Pancreas (tissue), 10 donors: ENCODE results near the gene TAF7. TPM values are rescaled to one million over a fixed set of nuclear protein-coding genes. Genes with fewer than 3 reads are reported as not detected.

Source experiments
- ATAC-seq, 4 donors: fragments of 200-7000 bp; cut with Tn5 transposase; one replicate each; pipeline versions ENCODE4 v1.8.0 to v1.9.1; 2020; ENCODE audit warnings: mild to moderate bottlenecking in 4 of 4, moderate library complexity in 4 of 4
- DNase-seq, 6 donors: peaks; one replicate each; pipeline ENCODE4 v3.0.0-alpha.2; 2020
- FAIRE-seq: peaks from 2 replicates; lab custom pipeline; 2012; peaks lifted over from hg19 to GRCh38; lab: Jason Lieb, UNC
- H3K27ac ChIP-seq, 4 donors: fragments of 200-600 bp; sonication (generic); 1 replicate in 3 of 4; 2 replicates in 1 of 4; pipeline versions ENCODE4 v1.5.0 to v1.8.0; 2020
- H3K27me3 ChIP-seq, 4 donors: fragments of 200-600 bp; one replicate each; pipeline ENCODE4 v1.8.0; 2021
- H3K36me3 ChIP-seq, 3 donors: fragments of 200-600 bp; sonication (generic) in 1 of 3; one replicate each; pipeline versions ENCODE4 v1.5.0 to v1.8.0; 2020 to 2021
- H3K4me1 ChIP-seq, 3 donors: fragments of 200-600 bp; one replicate each; pipeline ENCODE4 v1.8.0; 2021
- H3K4me3 ChIP-seq, 4 donors: fragments of 200-600 bp; sonication (generic) in 2 of 4; one replicate each; pipeline versions ENCODE4 v1.5.0 to v1.8.0; 2020 to 2021
- H3K9me3 ChIP-seq, 4 donors: fragments of 200-600 bp; one replicate each; pipeline ENCODE4 v1.8.0; 2021
- CTCF ChIP-seq, 4 donors: fragments of 200-600 bp; sonication (generic) in 3 of 4; IDR thresholded peaks; one replicate each; pipeline versions ENCODE4 v1.5.0 to v1.8.0; 2021; ENCODE audit warnings: antibody characterized with exemption in 4 of 4
- WGBS, 2 donors: extraction: QIAGEN DNeasy Blood & Tissue Kit; methylation state at CpG; one replicate each; pipeline ENCODE4 v1.1.7; 2013; 5-methylcytosine and 5-hydroxymethylcytosine counted together
- intact Hi-C, 3 donors: fragments of 100-400 bp; cut with DNase I; formaldehyde crosslinking; loops; one replicate each; pipeline versions ENCODE4 v1.11.1 to v1.14.2; 2022
- polyA plus RNA-seq, 2 donors: library from polyadenylated mRNA; stranded (reverse); fragments of 200-250 nt; gene quantifications; one replicate each; pipeline ENCODE4 v1.2.3, GENCODE V29; 2013
- total RNA-seq, 6 donors: library from RNA; stranded (reverse); fragmentation: NEBNext Ultra II Directional in 4 of 6; extraction: Animal tissue kit (Norgen Biotek cat#: 25700) in 4 of 6; gene quantifications; one replicate each; pipeline versions ENCODE4 v1.2.1 to v1.2.4, GENCODE V29; 2021 to 2023
- donor health status: healthy with polysubstance abuse.
- donor health status: DM: no; HTN: no; CAD: no; lungs with moderate emphysema.
- donor health status: DM: no; HTN: no; CAD: no.
- donor health status: control.
- donor health status: control.
- donor health status: Bipolar disorder and iron deficiency.
- donor health status: DM: yes; HTN: yes; CAD: no.
- donor health status: DM: no; HTN: no; CAD: no.
- donor health status: DM: no; HTN: no; CAD: no.
- donor health status: DM: yes; HTN: yes; CAD: no.

TAF7 gene
- total RNA-seq (10 to 100 TPM; 17.7 to 40.2 (median 22.7) TPM), polyA plus RNA-seq (10 to 100 TPM; 16.6 to 47.4 TPM)

GRCh38 chr5:141320225-141321169 lies at the start of gene TAF7:
Gene TAF7 (minus strand): TSS chr5:141320784. CDS start chr5:141320044, 740 bp downstream.
- H3K4me3 ChIP-seq = peak within 1 kb of the TSS; percentile 63 to 74 (median 71)
- TF ChIP-seq CTCF (IDR thresholded peaks at IDR 0.05) = peak; percentile 45 to 74 (median 64)
- peak; percentile 98 to 100 (median 100) for ATAC-seq
- H3K36me3 ChIP-seq = peaks cover 0 to 16% (median 0%) of the 10 kb centered on the region in 3 donors
- H3K9me3 ChIP-seq = peaks cover 0 to 33% (median 9%) of the 10 kb centered on the region in 4 donors
- H3K27ac ChIP-seq = peak within 1 kb of the TSS; percentile 85 to 94 (median 92)
- no peaks in the 10 kb centered on the region for H3K27me3 ChIP-seq
- peak; percentile 87 to 97 (median 92) for DNase-seq
- 1% methylated on average over 67 of the region's 67 CpGs for WGBS, 2 donors
- intact Hi-C loops = no loop called here
- H3K4me1 ChIP-seq = no peaks in the 10 kb centered on the region
- no peak for FAIRE-seq

- DNase-seq = no peak
- no peak overlapping the region for H3K4me3 ChIP-seq
- peaks cover 0 to 6% (median 2%) of the 10 kb centered on the region in 4 donors for H3K9me3 ChIP-seq
- H3K27me3 ChIP-seq = peaks cover 0 to 1% (median 0%) of the 10 kb centered on the region in 4 donors
- 24 to 26% methylated on average over 44 to 46 of the region's 46 CpGs for whole genome bisulfite sequencing, 2 donors
- ATAC-seq = no peak
- FAIRE-seq = no peak
- intact Hi-C loops = loop anchor here in 1 of 3 donors (10.0 kb wide), 1 partner anchor 59 kb away; the partner anchor contains the start of gene PCDHGA11
- H3K4me1 ChIP-seq = no peaks in the 10 kb centered on the region
- no peaks in the 10 kb centered on the region for H3K36me3 ChIP-seq
- no peak for TF ChIP-seq CTCF (IDR thresholded peaks at IDR 0.05)
- no peak overlapping the region for H3K27ac ChIP-seq
Observed at GRCh38 chr5:141366016-141366896, 45.7 kb upstream of the TAF7 start.

- Histone ChIP-seq H3K27me3 (peaks cover 0 to 5% (median 0%) of the 10 kb centered on the region in 4 donors), H3K9me3 (peaks cover 0 to 6% (median 2%) of the 10 kb centered on the region in 4 donors), H3K36me3 (no peaks in the 10 kb centered on the region), H3K4me1 (no peaks in the 10 kb centered on the region), H3K4me3 (no peak within 1 kb of the TSS), H3K27ac (no peak within 1 kb of the TSS)
- 12 to 14% methylated on average over 34 of the region's 34 CpGs for WGBS, 2 donors
- FAIRE-seq (no peak), ATAC-seq (no peak), DNase-seq (no peak)
- intact Hi-C loops = loop anchor here in 1 of 3 donors (10.0 kb wide), 1 partner anchor 61 kb away; the partner anchor contains the start of gene PCDHGA11
- no peak for TF ChIP-seq CTCF (IDR thresholded peaks at IDR 0.05)
Observed at GRCh38 chr5:141363952-141364660, 43.5 kb upstream of the TAF7 start, which contains the start of gene PCDHGA5. Gene PCDHGA5 (plus strand): TSS chr5:141364162. CDS start chr5:141364331, 169 bp downstream.

GRCh38 chr5:141362719-141363118 lies 42.1 kb upstream of the TAF7 start:
- FAIRE-seq = no peak
- H3K27me3 ChIP-seq = peaks cover 0 to 5% (median 0%) of the 10 kb centered on the region in 4 donors
- TF ChIP-seq CTCF (IDR thresholded peaks at IDR 0.05) = no peak

More at GRCh38 chr5:141362719-141363118, 42.1 kb upstream of the TAF7 start:
- Histone ChIP-seq H3K4me3 (no peak overlapping the region), H3K36me3 (no peaks in the 10 kb centered on the region), H3K27ac (no peak overlapping the region), H3K9me3 (peaks cover 0 to 6% (median 0%) of the 10 kb centered on the region in 4 donors), H3K4me1 (no peaks in the 10 kb centered on the region)
- no peak for ATAC-seq
- no peak for DNase-seq
- intact Hi-C loops = loop anchor here in 1 of 3 donors (10.0 kb wide), 1 partner anchor 62 kb away; the partner anchor contains the start of gene PCDHGA11
